GM12878 (cell line): ENCODE data around the gene AFG1L. TPM values are rescaled to one million over a fixed set of nuclear protein-coding genes. Genes with fewer than 3 reads are reported as not detected.

Source experiments
- ATAC-seq: fragments of 200-7000 bp; cut with Tn5 transposase; 3 replicates; pipeline ENCODE4 v1.9.1; 2020; ENCODE audit warnings: mild to moderate bottlenecking, moderate library complexity
- BruUV-seq: library from RNA; stranded (reverse); fragments of 400-500 nt; replicated peaks from 2 replicates; lab custom pipeline; 2021; lab: Mats Ljungman, UMichigan
- CTCF ChIA-PET: fragments of 300-600 bp; sonication (Branson Sonifier 250); formaldehyde crosslinking; extraction: SDS; loops from one replicate; lab custom pipeline; 2021; ENCODE audit warnings: inconsistent platforms; lab: Yijun Ruan, JAX
- POLR2A ChIA-PET: fragments of 350-600 bp; formaldehyde crosslinking; extraction: SDS; loops from one replicate; lab custom pipeline; 2021; ENCODE audit warnings: inconsistent platforms; lab: Charles Lee
- RAD21 ChIA-PET: fragments of 300-600 bp; sonication (Branson Sonifier 250); formaldehyde crosslinking; loops from one replicate; lab custom pipeline; 2023; ENCODE audit warnings: antibody characterized with exemption; ENCODE audit not compliant: unreplicated experiment; lab: Charles Lee
- SMC1A ChIA-PET: fragments of 300-600 bp; sonication (Branson Sonifier 250); formaldehyde crosslinking; loops from one replicate; lab custom pipeline; 2023; ENCODE audit not compliant: unreplicated experiment, uncharacterized antibody; lab: Charles Lee
- DNase-seq: peaks from one replicate; pipeline ENCODE4 v3.0.0-alpha.2; 2011; ENCODE audit warnings: low read depth, low spot score
- FAIRE-seq: peaks from 3 replicates; lab custom pipeline; 2011; peaks lifted over from hg19 to GRCh38; lab: Jason Lieb, UNC
- H2AFZ ChIP-seq: 2 replicates; pipeline ENCODE4 v1.6.0; 2011; ENCODE audit warnings: low read depth, low read length, control low read depth; ENCODE audit not compliant: control insufficient read depth
- H3K27ac ChIP-seq: 2 replicates; pipeline ENCODE4 v1.5.1; 2011; ENCODE audit warnings: control low read depth; ENCODE audit not compliant: control insufficient read depth, insufficient read depth
- H3K27me3 ChIP-seq, 2 experiments: replicated peaks in 1 of 2; 2 replicates each; pipeline versions ENCODE4 v1.6.0 to v1.6.1; 2011; ENCODE audit warnings: low read length in 1 of 2; ENCODE audit not compliant: control insufficient read depth in 2 of 2, insufficient read depth in 2 of 2
- H3K36me3 ChIP-seq, 2 experiments: 2 replicates each; pipeline ENCODE4 v1.5.1; 2011; ENCODE audit warnings: low read length in 1 of 2; ENCODE audit not compliant: control insufficient read depth in 2 of 2, insufficient read depth in 2 of 2
- H3K4me1 ChIP-seq: 2 replicates; pipeline ENCODE4 v1.6.1; 2011; ENCODE audit warnings: mild to moderate bottlenecking, low read length, moderate library complexity, mixed read lengths; ENCODE audit not compliant: control insufficient read depth, insufficient read depth
- H3K4me2 ChIP-seq: 2 replicates; pipeline ENCODE4 v1.6.0; 2011; ENCODE audit warnings: control low read depth; ENCODE audit not compliant: control insufficient read depth, insufficient read depth
- H3K4me3 ChIP-seq: fragments of 200-600 bp; sonication (generic); 2 replicates; pipeline ENCODE4 v1.5.1; 2016
- H3K79me2 ChIP-seq: 2 replicates; pipeline ENCODE4 v1.6.0; 2011; ENCODE audit warnings: low read length; ENCODE audit not compliant: control insufficient read depth, insufficient read depth
- H3K9ac ChIP-seq: 2 replicates; pipeline ENCODE4 v1.8.0; 2011; ENCODE audit warnings: low read length, control low read depth, mixed read lengths; ENCODE audit not compliant: control insufficient read depth, insufficient read depth
- H3K9me3 ChIP-seq: replicated peaks from 3 replicates; pipeline ENCODE4 v1.5.1; 2011; ENCODE audit warnings: mild to moderate bottlenecking, low read length; ENCODE audit not compliant: control insufficient read depth, insufficient read depth
- H4K20me1 ChIP-seq: 2 replicates; pipeline ENCODE4 v1.6.0; 2011; ENCODE audit not compliant: control insufficient read depth, insufficient read depth
- CBX3 ChIP-seq: fragments of 200-600 bp; sonication (generic); IDR thresholded peaks from 2 replicates; pipeline ENCODE4 v1.6.1; 2016; ENCODE audit warnings: low read depth, borderline replicate concordance
- CHD2 ChIP-seq: IDR thresholded peaks from 2 replicates; pipeline ENCODE4 v1.6.1; 2011; ENCODE audit warnings: low read depth, low read length, improper control_type of control experiment, borderline replicate concordance
- LARP7 ChIP-seq: fragments of 450-650 bp; IDR thresholded peaks from 2 replicates; pipeline ENCODE4 v1.6.1; 2017; ENCODE audit warnings: mild to moderate bottlenecking
- NFYA ChIP-seq: IDR thresholded peaks from 2 replicates; pipeline ENCODE4 v1.6.1; 2011; ENCODE audit warnings: low read depth, mild to moderate bottlenecking, low read length, improper control_type of control experiment, borderline replicate concordance
- NR2C1 ChIP-seq: fragments of 450-650 bp; IDR thresholded peaks from 2 replicates; pipeline ENCODE4 v1.6.1; 2017; ENCODE audit warnings: antibody characterized with exemption, mild to moderate bottlenecking, moderate library complexity
- PAX8 ChIP-seq: fragments of 450-650 bp; IDR thresholded peaks from 2 replicates; pipeline ENCODE4 v1.6.1; 2017; ENCODE audit warnings: mild to moderate bottlenecking, moderate library complexity
- RELA ChIP-seq: fragments of 450-650 bp; IDR thresholded peaks from 2 replicates; pipeline ENCODE4 v1.8.0; 2014; ENCODE audit warnings: borderline replicate concordance; ENCODE audit not compliant: partially characterized antibody
- RUNX3 ChIP-seq: IDR thresholded peaks from 2 replicates; pipeline ENCODE4 v1.6.1; 2012; ENCODE audit warnings: low read length, inconsistent platforms
- TCF3 ChIP-seq: IDR thresholded peaks from 2 replicates; pipeline ENCODE4 v1.6.1; 2012; ENCODE audit warnings: low read depth, mild to moderate bottlenecking, low read length, borderline replicate concordance; ENCODE audit not compliant: insufficient read depth
- WGBS: methylation state at CpG from one replicate; pipeline ENCODE4 v1.1.6; 2016; ENCODE audit warnings: low lambda C conversion rate; ENCODE audit not compliant: insufficient replicate concordance, insufficient coverage; ENCODE audit errors: missing lambda C conversion rate; 5-methylcytosine and 5-hydroxymethylcytosine counted together
- in situ Hi-C: fragments of 300-500 bp; cut with MboI; formaldehyde crosslinking; loops from 9 replicates; pipeline ENCODE4 v1.14.3; 2018; ENCODE audit warnings: mixed read lengths
- intact Hi-C: fragments of 100-400 bp; cut with micrococcal nuclease; formaldehyde crosslinking; loops from one replicate; pipeline ENCODE4 v1.14.2; 2022; ENCODE audit not compliant: unreplicated experiment
- polyA plus RNA-seq, 11 experiments: library from polyadenylated mRNA; depleted of rRNA in 4 of 11; unstranded in 6 of 11; stranded (reverse) in 5 of 11; fragments of >200 nt; fragmentation: Nextera tagmentation in 4 of 11; fragmentation: Illumina TruSeq in 1 of 11; extraction: Ambion mirVana in 4 of 11; extraction: Trizol in 1 of 11; gene quantifications; 1 replicate in 1 of 11; 2 replicates in 10 of 11; pipeline versions ENCODE4 v1.2.1 to v1.2.3, GENCODE V29; 2011 to 2016; ENCODE audit warnings: inconsistent platforms in 2 of 11, missing spikeins in 2 of 11, low read depth in 1 of 11
- total RNA-seq, 4 experiments: library from RNA; depleted of rRNA in 3 of 4; stranded (reverse); fragments of >200 nt in 3 of 4; fragmentation: Illumina TruSeq in 1 of 4; extraction: Trizol in 1 of 4; gene quantifications; 2 replicates each; pipeline versions ENCODE4 v1.2.1 to v1.2.3, GENCODE V29; 2013 to 2021
- TF ChIP-seq, protein P1 (sequence below): fragments of 150-350 bp; IDR thresholded peaks from 2 replicates; pipeline ENCODE4 v1.6.1; 2016; ENCODE audit warnings: low read depth, low read length
- TF ChIP-seq, protein P2 (sequence below): fragments of 450-650 bp; formaldehyde crosslinking; IDR thresholded peaks from 2 replicates; pipeline ENCODE4 v1.4.0; 2022; ENCODE audit warnings: mild to moderate bottlenecking, moderate library complexity
- TF ChIP-seq, protein P3 (sequence below): fragments of 450-650 bp; IDR thresholded peaks from 2 replicates; pipeline ENCODE4 v1.6.1; 2017; ENCODE audit warnings: mild to moderate bottlenecking, moderate library complexity

AFG1L gene
- total and polyA plus RNA-seq, 10 of the 15 experiments (the other 5 are each of a cell fraction or from before 2014, with no cell fraction given) = 2.3 to 9.0 (median 4.3) TPM

DNA sequence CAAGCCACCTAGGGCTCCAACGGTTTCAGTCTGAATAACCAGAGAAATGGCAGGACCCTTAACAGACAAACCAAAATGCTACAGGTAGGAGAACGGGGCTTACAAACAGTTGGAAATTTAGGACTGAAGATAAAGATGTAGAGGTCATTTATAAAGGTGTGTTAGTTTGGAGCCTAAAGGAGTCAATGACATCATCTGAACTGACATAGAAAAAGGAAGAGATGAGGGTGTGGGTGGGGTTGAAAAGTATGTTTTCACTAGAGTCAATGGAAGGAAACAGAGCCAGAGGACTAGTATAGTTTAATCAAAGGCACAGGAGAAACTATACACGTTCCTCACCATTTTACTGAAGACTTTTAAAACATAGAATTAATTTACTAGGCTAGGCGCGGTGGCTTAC, 194.8 kb downstream of the AFG1L start:
- Histone ChIP-seq H3K4me2 (no peak overlapping the region), H2AFZ (no peak overlapping the region), H3K9me3 (no peaks in the 10 kb centered on the region), H3K36me3 (no peaks in the 10 kb centered on the region), H4K20me1 (no peaks in the 10 kb centered on the region), H3K4me3 (no peak overlapping the region), H3K27me3 (no peaks in the 10 kb centered on the region), H3K9ac (no peak overlapping the region), H3K79me2 (no peaks in the 10 kb centered on the region), H3K4me1 (no peaks in the 10 kb centered on the region), H3K27ac (no peak overlapping the region)
- DNase-seq = no peak
- intact Hi-C loops = loop anchor here (5.0 kb wide), 1 partner anchor 237 kb away; no protein-coding TSS in a partner anchor
- ChIA-PET POLR2A (interaction anchor here (0.5 kb wide), 1 partner anchor 228 kb away, joined by 3 read pairs; no protein-coding TSS in a partner anchor), CTCF (interaction anchor here (1.3 to 5.1 kb wide), 2 partner anchors 9 to 238 kb away, joined by 3 to 76 read pairs; no protein-coding TSS in a partner anchor), RAD21 (no interaction called here), SMC1A (interaction anchor here (2.0 kb wide), 1 partner anchor 22 kb away, joined by 4 read pairs; no protein-coding TSS in a partner anchor)
- ATAC-seq = no peak
- BruUV-seq = no TSS peak
- whole genome bisulfite sequencing = 76% methylated on average over 5 of the region's 5 CpGs
- FAIRE-seq = no peak
- in situ Hi-C loops = loop anchor here (5.0 kb wide), 1 partner anchor 372 kb away; no protein-coding TSS in a partner anchor
- no peak for TF ChIP-seq LARP7
- no peak for TF ChIP-seq CHD2
- TF ChIP-seq, protein P1, sequence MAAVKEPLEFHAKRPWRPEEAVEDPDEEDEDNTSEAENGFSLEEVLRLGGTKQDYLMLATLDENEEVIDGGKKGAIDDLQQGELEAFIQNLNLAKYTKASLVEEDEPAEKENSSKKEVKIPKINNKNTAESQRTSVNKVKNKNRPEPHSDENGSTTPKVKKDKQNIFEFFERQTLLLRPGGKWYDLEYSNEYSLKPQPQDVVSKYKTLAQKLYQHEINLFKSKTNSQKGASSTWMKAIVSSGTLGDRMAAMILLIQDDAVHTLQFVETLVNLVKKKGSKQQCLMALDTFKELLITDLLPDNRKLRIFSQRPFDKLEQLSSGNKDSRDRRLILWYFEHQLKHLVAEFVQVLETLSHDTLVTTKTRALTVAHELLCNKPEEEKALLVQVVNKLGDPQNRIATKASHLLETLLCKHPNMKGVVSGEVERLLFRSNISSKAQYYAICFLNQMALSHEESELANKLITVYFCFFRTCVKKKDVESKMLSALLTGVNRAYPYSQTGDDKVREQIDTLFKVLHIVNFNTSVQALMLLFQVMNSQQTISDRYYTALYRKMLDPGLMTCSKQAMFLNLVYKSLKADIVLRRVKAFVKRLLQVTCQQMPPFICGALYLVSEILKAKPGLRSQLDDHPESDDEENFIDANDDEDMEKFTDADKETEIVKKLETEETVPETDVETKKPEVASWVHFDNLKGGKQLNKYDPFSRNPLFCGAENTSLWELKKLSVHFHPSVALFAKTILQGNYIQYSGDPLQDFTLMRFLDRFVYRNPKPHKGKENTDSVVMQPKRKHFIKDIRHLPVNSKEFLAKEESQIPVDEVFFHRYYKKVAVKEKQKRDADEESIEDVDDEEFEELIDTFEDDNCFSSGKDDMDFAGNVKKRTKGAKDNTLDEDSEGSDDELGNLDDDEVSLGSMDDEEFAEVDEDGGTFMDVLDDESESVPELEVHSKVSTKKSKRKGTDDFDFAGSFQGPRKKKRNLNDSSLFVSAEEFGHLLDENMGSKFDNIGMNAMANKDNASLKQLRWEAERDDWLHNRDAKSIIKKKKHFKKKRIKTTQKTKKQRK = no peak
- TF ChIP-seq, protein P2, sequence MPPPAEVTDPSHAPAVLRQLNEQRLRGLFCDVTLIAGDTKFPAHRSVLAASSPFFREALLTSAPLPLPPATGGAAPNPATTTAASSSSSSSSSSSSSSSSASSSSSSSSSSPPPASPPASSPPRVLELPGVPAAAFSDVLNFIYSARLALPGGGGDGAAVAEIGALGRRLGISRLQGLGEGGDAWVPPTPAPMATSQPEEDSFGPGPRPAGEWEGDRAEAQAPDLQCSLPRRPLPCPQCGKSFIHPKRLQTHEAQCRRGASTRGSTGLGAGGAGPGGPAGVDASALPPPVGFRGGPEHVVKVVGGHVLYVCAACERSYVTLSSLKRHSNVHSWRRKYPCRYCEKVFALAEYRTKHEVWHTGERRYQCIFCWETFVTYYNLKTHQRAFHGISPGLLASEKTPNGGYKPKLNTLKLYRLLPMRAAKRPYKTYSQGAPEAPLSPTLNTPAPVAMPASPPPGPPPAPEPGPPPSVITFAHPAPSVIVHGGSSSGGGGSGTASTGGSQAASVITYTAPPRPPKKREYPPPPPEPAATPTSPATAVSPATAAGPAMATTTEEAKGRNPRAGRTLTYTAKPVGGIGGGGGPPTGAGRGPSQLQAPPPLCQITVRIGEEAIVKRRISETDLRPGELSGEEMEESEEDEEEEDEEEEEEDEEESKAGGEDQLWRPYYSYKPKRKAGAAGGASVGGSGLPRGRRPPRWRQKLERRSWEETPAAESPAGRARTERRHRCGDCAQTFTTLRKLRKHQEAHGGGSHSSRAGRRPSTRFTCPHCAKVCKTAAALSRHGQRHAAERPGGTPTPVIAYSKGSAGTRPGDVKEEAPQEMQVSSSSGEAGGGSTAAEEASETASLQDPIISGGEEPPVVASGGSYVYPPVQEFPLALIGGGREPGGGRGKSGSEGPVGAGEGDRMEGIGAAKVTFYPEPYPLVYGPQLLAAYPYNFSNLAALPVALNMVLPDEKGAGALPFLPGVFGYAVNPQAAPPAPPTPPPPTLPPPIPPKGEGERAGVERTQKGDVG (CRISPR knock-in tag) = no peak
- TF ChIP-seq NFYA = no peak
- TF ChIP-seq, protein P3, sequence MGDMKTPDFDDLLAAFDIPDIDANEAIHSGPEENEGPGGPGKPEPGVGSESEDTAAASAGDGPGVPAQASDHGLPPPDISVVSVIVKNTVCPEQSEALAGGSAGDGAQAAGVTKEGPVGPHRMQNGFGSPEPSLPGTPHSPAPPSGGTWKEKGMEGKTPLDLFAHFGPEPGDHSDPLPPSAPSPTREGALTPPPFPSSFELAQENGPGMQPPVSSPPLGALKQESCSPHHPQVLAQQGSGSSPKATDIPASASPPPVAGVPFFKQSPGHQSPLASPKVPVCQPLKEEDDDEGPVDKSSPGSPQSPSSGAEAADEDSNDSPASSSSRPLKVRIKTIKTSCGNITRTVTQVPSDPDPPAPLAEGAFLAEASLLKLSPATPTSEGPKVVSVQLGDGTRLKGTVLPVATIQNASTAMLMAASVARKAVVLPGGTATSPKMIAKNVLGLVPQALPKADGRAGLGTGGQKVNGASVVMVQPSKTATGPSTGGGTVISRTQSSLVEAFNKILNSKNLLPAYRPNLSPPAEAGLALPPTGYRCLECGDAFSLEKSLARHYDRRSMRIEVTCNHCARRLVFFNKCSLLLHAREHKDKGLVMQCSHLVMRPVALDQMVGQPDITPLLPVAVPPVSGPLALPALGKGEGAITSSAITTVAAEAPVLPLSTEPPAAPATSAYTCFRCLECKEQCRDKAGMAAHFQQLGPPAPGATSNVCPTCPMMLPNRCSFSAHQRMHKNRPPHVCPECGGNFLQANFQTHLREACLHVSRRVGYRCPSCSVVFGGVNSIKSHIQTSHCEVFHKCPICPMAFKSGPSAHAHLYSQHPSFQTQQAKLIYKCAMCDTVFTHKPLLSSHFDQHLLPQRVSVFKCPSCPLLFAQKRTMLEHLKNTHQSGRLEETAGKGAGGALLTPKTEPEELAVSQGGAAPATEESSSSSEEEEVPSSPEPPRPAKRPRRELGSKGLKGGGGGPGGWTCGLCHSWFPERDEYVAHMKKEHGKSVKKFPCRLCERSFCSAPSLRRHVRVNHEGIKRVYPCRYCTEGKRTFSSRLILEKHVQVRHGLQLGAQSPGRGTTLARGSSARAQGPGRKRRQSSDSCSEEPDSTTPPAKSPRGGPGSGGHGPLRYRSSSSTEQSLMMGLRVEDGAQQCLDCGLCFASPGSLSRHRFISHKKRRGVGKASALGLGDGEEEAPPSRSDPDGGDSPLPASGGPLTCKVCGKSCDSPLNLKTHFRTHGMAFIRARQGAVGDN = no peak
- no peak for TF ChIP-seq RELA
- no peak for TF ChIP-seq PAX8
- no peak for TF ChIP-seq RUNX3
- TF ChIP-seq CBX3 = no peak
- TF ChIP-seq NR2C1 = no peak
- TF ChIP-seq TCF3 = no peak
